Ovary (tissue), 9 donors: Measurements from ENCODE around the gene TSFM. TPM values are rescaled to one million over a fixed set of nuclear protein-coding genes. Genes with fewer than 3 reads are reported as not detected.

ENCODE experiments used
- DNase-seq, 5 donors: peaks; one replicate each; pipeline ENCODE4 v3.0.0-alpha.2; 2019 to 2020
- H3K27ac ChIP-seq, 2 donors: fragments of 200-600 bp; one replicate each; pipeline versions ENCODE4 v1.5.1 to v1.8.0; 2019 to 2022
- H3K27me3 ChIP-seq: fragments of 200-600 bp; one replicate; pipeline ENCODE4 v1.8.0; 2022
- H3K36me3 ChIP-seq: fragments of 200-600 bp; sonication (generic); one replicate; pipeline ENCODE4 v1.5.1; 2019
- H3K4me1 ChIP-seq: one replicate; pipeline ENCODE4 v1.8.1; 2013; ENCODE audit warnings: mild to moderate bottlenecking, moderate library complexity; ENCODE audit not compliant: insufficient read depth
- H3K4me3 ChIP-seq: fragments of 200-600 bp; sonication (generic); one replicate; pipeline ENCODE4 v1.5.1; 2017
- H3K9me3 ChIP-seq, 2 donors: fragments of 200-600 bp in 1 of 2; sonication (generic) in 1 of 2; one replicate each; pipeline versions ENCODE4 v1.5.1 to v1.8.1; 2013 to 2019; ENCODE audit warnings: mild to moderate bottlenecking in 1 of 2, moderate library complexity in 1 of 2
- EP300 ChIP-seq: sonication (generic); formaldehyde crosslinking; IDR thresholded peaks from one replicate; pipeline ENCODE4 v1.6.1; 2017; ENCODE audit warnings: antibody characterized with exemption
- POLR2A ChIP-seq: fragments of 450-650 bp; IDR thresholded peaks from one replicate; pipeline ENCODE4 v1.6.1; 2017; ENCODE audit warnings: antibody characterized with exemption, mild to moderate bottlenecking, moderate library complexity
- WGBS, 3 donors: extraction: QIAGEN DNeasy Blood & Tissue Kit in 1 of 3; methylation state at CpG; one replicate each; pipeline versions ENCODE4 v1.1.5 to v1.1.7; 2013 to 2017; 5-methylcytosine and 5-hydroxymethylcytosine counted together
- intact Hi-C, 4 donors: fragments of 100-400 bp; cut with DNase I; formaldehyde crosslinking; loops; one replicate each; pipeline versions ENCODE4 v1.11.0 to v1.15.1; 2022 to 2023
- polyA plus RNA-seq, 2 donors: library from polyadenylated mRNA; stranded (reverse); fragments of 200-250 nt in 1 of 2; fragments of 350-450 nt in 1 of 2; fragmentation: Illumina TruSeq in 1 of 2; extraction: RNeasy Lipid Tissue Mini Kit (QIAGEN cat#74804) in 1 of 2; gene quantifications; one replicate each; pipeline ENCODE4 v1.2.3, GENCODE V29; 2013 to 2014
- total RNA-seq, 7 donors: library from RNA; depleted of rRNA in 2 of 7; stranded (reverse); fragments of >200 nt in 2 of 7; fragmentation: NEBNext Ultra II Directional in 3 of 7; extraction: Animal tissue kit (Norgen Biotek cat#: 25700) in 3 of 7; gene quantifications; one replicate each; pipeline versions ENCODE4 v1.1.0 to v1.2.4, GENCODE V29; 2016 to 2023
- TF ChIP-seq, protein P1 (sequence below), 3 donors: fragments of 450-650 bp in 2 of 3; fragments of 200-600 bp in 1 of 3; IDR thresholded peaks; one replicate each; pipeline versions ENCODE4 v1.5.1 to v1.8.0; 2016 to 2022; ENCODE audit warnings: antibody characterized with exemption in 3 of 3, mild to moderate bottlenecking in 1 of 3
- donor health status: DM: no; HTN: no; CAD: no; lungs with moderate emphysema.
- donor health status: DM: no; HTN: no; CAD: no.
- donor health status: Bipolar disorder and iron deficiency.
- donor health status: DM: yes; HTN: yes; CAD: no.
- donor health status: DM: no; HTN: no; CAD: no.
- donor health status: DM: yes; HTN: yes; CAD: no.

Gene TSFM
- total and polyA plus RNA-seq, 9 donors, result 13.2 to 28.1 (median 20.1) TPM

DNA sequence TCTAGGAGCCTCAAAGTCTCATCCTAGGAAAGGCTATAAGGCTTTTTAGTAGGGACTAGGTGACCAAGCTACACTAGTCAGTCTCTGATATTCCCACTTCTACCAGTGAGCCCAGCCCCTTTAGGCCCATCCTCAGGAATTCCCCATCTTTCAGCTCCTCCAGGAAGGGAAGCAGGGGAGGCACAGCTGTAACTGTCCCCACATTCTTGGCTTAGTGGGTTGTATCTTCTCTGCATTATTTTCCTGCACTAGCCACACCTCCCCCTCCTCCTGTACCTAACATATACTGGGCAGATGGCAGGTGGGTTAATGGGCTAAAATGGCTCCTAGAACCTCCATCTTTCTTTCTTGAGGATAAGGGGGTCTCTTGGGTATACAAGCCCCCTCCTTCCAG is 15.3 kb upstream of the TSFM start:
- H3K4me3 ChIP-seq, result no peak overlapping the region
- TF ChIP-seq POLR2A, result no peak
- TF ChIP-seq EP300, result no peak
- no peaks in the 10 kb centered on the region for H3K9me3 ChIP-seq
- H3K27me3 ChIP-seq, result no peaks in the 10 kb centered on the region
- DNase-seq, result no peak
- H3K36me3 ChIP-seq, result no peaks in the 10 kb centered on the region
- H3K27ac ChIP-seq, result no peak overlapping the region
- intact Hi-C loops, result no loop called here
- peaks cover 14% of the 10 kb centered on the region for H3K4me1 ChIP-seq

DNA sequence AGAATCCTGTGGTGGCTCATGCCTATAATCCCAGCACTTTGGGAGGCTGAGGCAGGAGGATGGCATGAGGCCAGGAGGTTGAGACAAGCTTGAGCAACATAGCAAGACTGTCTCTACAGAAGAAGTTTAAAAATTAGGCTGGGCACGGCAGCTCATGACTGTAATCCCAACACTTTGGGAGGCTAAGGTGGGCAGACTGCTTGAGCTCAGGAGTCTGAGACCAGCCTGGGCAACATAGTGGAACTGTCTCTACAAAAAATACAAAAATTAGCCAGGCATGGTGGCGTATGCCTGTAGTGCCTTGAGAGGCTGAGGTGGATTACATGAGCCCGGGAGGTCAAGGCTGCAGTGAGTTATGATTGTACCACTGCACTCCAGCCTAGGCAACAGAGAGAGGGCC is 14.7 kb upstream of the TSFM start:
- TF ChIP-seq EP300 (no peak), POLR2A (no peak)
- TF ChIP-seq, protein P1, sequence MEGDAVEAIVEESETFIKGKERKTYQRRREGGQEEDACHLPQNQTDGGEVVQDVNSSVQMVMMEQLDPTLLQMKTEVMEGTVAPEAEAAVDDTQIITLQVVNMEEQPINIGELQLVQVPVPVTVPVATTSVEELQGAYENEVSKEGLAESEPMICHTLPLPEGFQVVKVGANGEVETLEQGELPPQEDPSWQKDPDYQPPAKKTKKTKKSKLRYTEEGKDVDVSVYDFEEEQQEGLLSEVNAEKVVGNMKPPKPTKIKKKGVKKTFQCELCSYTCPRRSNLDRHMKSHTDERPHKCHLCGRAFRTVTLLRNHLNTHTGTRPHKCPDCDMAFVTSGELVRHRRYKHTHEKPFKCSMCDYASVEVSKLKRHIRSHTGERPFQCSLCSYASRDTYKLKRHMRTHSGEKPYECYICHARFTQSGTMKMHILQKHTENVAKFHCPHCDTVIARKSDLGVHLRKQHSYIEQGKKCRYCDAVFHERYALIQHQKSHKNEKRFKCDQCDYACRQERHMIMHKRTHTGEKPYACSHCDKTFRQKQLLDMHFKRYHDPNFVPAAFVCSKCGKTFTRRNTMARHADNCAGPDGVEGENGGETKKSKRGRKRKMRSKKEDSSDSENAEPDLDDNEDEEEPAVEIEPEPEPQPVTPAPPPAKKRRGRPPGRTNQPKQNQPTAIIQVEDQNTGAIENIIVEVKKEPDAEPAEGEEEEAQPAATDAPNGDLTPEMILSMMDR (IDR thresholded peaks at IDR 0.05), result no peak
- Histone ChIP-seq H3K9me3 (no peaks in the 10 kb centered on the region), H3K4me1 (peaks cover 14% of the 10 kb centered on the region), H3K4me3 (no peak overlapping the region), H3K36me3 (no peaks in the 10 kb centered on the region), H3K27me3 (no peaks in the 10 kb centered on the region), H3K27ac (no peak overlapping the region)
- no peak for DNase-seq
- 83 to 88% (median 87%) methylated on average over 3 of the region's 3 CpGs for WGBS, 3 donors
- intact Hi-C loops, result no loop called here

DNA sequence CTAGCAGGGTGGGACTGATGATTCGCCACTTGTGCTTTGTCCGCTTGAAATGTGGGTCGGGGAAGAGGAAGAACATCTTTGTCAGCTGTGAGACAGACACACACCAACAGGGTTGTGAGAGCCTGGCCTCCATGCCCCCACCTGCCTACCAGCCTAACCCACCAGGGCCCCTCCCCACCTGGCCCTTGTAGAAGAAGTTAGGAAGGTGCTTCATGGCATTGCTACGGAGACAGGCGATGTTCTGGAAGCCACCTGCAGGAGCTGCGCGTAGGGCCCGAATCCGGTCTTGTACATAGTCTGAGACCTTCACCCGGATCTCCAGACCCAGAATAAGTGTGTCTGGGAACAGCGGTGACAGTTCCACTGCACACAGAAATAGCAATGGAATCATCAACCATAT is 13.0 kb upstream of the TSFM start:
- 94 to 96% (median 95%) methylated on average over 11 of the region's 11 CpGs for WGBS, 3 donors
- DNase-seq, result no peak
- no peak overlapping the region for H3K4me3 ChIP-seq
- peaks cover 14% of the 10 kb centered on the region for H3K4me1 ChIP-seq
- H3K27me3 ChIP-seq, result no peaks in the 10 kb centered on the region
- H3K9me3 ChIP-seq, result no peaks in the 10 kb centered on the region
- no peak overlapping the region for H3K27ac ChIP-seq
- TF ChIP-seq EP300, result no peak
- no peak for TF ChIP-seq POLR2A
- TF ChIP-seq, protein P1 (IDR thresholded peaks at IDR 0.05), result no peak
- H3K36me3 ChIP-seq, result no peaks in the 10 kb centered on the region
- intact Hi-C loops, result no loop called here

DNA sequence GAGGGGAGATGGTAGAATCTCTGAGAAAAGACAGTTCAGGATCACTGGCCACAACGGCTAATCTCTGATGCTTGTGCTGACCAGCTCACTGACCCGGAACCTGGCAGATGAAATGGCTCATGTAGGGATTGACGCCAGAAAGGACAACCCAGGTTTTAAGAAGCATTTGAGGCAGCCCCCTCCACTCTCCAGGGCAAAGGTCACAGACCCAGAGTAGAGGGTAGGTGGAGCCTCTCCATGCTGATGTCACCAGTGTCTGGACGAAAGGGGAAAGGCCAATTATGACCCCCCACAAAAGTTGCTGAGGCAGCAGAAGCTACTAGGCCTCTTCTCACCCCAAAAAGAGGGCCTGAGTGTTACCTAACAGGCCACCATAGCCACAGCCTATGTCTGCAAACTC is 11.9 kb upstream of the TSFM start:
- H3K4me3 ChIP-seq, result no peak overlapping the region
- H3K9me3 ChIP-seq, result no peaks in the 10 kb centered on the region
- H3K27ac ChIP-seq, result peak overlapping the region in 1 of 2 donors; percentile 85
- intact Hi-C loops, result no loop called here
- no peak for DNase-seq
- TF ChIP-seq, protein P1 (IDR thresholded peaks at IDR 0.05), result no peak
- TF ChIP-seq POLR2A, result no peak
- TF ChIP-seq EP300, result no peak
- H3K27me3 ChIP-seq, result no peaks in the 10 kb centered on the region
- 80 to 89% (median 83%) methylated on average over 4 of the region's 4 CpGs for WGBS, 3 donors
- H3K36me3 ChIP-seq, result no peaks in the 10 kb centered on the region
- H3K4me1 ChIP-seq, result peaks cover 9% of the 10 kb centered on the region

DNA sequence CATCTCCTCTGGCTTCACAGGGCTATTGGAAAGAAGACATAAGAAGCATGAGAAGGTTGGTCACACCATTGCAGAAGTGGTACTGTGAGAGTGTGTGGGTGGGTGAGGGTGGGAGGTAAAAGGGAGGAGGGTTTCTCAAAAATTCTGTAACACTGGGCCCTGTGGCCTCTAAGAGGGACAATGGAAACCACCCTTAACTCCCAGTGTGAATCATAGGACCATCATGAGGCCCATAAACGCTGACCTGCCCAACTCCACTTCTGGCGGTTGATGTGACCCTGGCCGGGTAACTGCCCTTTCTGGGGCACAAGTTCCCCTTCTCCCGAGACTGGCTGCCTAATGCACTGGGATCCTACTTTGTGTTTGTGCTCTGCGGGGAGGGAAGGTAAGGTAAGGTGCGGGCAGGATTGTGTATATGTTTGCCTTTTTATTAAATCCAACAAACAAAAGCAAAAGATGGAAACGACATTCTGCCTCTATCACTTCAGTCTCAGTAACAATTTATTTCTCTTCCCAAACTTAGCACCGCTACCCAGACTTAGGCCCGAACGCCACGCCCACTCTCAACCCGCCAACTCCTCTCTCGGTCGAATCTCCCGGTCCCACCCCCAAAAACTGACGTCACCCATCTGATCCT is 11.2 kb upstream of the TSFM start:
- Histone ChIP-seq H3K9me3 (no peaks in the 10 kb centered on the region), H3K27me3 (no peaks in the 10 kb centered on the region), H3K4me1 (peaks cover 8% of the 10 kb centered on the region), H3K36me3 (no peaks in the 10 kb centered on the region), H3K27ac (peak overlapping the region; percentile 67 to 85), H3K4me3 (peak overlapping the region; percentile 86)
- TF ChIP-seq, protein P1 (IDR thresholded peaks at IDR 0.05), result no peak
- TF ChIP-seq POLR2A, result no peak
- no peak for TF ChIP-seq EP300
- 2% methylated on average over 16 of the region's 16 CpGs for WGBS, 3 donors
- intact Hi-C loops, result no loop called here
- peak; percentile 91 to 95 (median 93) for DNase-seq
